ENCODE results near the gene PIK3CG. TPM values are rescaled to one million over a fixed set of nuclear protein-coding genes. Genes with fewer than 3 reads are reported as not detected.
A peak's percentile ranks its signal among the peaks of the same experiment; 100 is the strongest.

The PIK3CG gene
- total and polyA plus RNA-seq, 9 donors: 0.31 to 4.9 (median 2.3) TPM

DNA sequence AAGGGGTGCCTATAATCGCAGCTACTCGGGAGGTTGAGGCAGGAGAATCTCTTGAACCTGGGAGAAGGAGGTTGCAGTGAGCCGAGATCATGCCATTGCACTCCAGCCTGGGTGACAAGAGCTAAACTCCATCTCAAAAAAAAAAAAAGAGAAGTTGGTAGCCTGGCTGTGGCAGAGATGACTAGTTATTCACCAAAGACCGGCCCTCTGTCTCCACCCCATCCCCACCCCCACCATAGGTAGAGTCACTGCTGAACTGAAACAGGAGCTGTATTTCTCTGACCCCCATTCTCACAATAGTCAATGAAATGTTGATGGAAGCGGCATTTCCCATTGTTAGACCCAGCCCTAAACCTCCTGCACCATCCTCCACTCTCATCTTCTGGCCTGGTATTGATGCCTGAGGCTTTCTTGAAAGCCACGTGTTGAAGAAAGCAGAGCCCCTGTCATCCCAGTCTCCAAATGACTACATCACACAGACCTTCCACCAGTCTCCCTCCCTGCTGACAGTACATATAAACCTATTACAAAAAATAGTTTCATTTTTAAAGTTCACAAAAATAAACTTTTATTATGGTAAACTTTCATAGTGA is 9.4 kb upstream of the PIK3CG start:
- WGBS, 3 donors: 89 to 91% (median 90%) methylated on average over 6 of the region's 6 CpGs
- no peaks in the 10 kb centered on the region for H3K27me3 ChIP-seq
- H3K4me3 ChIP-seq: no peak overlapping the region
- H3K36me3 ChIP-seq: no peaks in the 10 kb centered on the region
- H3K9me3 ChIP-seq: no peaks in the 10 kb centered on the region
- intact Hi-C loops (cut with DNase I): no loop called here
- H3K27ac ChIP-seq: no peak overlapping the region
- DNase-seq: no peak
- no peaks in the 10 kb centered on the region for H3K4me1 ChIP-seq (ENCODE audit: insufficient read depth)
- no peak for TF ChIP-seq POLR2A (IDR thresholded peaks at IDR 0.05)
- TF ChIP-seq EP300 (IDR thresholded peaks at IDR 0.05): no peak
- no peak for TF ChIP-seq CTCF (IDR thresholded peaks at IDR 0.05)

GRCh38 chr7:106858618-106859532 is 6.2 kb upstream of the PIK3CG start:
- no peaks in the 10 kb centered on the region for H3K36me3 ChIP-seq
- no peaks in the 10 kb centered on the region for H3K27me3 ChIP-seq
- intact Hi-C loops (cut with DNase I): no loop called here
- TF ChIP-seq EP300 (IDR thresholded peaks at IDR 0.05): no peak
- TF ChIP-seq CTCF (IDR thresholded peaks at IDR 0.05): no peak
- TF ChIP-seq POLR2A (IDR thresholded peaks at IDR 0.05): no peak
- H3K4me1 ChIP-seq (ENCODE audit: insufficient read depth): no peaks in the 10 kb centered on the region
- no peak overlapping the region for H3K4me3 ChIP-seq
- H3K27ac ChIP-seq: no peak overlapping the region
- DNase-seq: peak in 2 of 5 donors; percentile 24 to 32
- 81 to 84% (median 84%) methylated on average over 10 of the region's 10 CpGs for WGBS, 3 donors
- no peaks in the 10 kb centered on the region for H3K9me3 ChIP-seq

DNA sequence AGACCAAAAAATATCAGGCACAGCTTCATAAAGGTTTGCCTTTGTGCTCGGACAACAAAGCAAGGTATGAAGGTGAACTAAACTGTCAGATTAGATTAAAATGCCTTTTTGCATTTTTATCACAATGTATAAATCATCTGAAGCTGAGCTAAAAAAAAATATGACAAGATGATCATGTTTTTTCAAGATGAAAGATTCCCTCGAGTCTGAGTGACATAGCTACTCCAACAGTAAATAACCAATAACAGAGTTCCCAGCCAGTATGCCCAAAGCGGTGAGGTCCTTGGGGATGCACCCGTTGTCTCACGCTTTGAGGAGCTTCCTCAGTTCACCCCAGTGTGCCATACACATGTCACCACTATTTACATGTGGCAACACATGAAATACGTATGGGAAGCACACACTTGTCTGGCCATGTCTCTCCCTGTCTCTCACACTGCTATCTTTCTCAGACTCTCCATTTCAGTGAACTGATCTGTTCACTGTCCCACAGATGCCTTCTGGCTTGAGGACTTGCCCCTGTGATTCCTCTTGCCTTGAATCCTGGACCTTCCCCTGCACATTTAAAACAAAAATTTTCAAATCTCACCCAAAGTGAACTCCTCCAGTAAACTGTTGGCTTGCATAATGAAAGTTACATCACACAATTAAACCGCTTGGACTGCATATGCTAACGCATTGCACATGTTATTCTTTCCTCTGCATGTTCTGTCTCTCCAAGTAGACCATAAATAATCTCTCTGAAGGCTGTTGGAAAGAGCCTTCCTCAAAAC is 2.6 kb upstream of the PIK3CG start:
- no peak overlapping the region for H3K27ac ChIP-seq
- TF ChIP-seq EP300 (IDR thresholded peaks at IDR 0.05) (no peak), CTCF (IDR thresholded peaks at IDR 0.05) (no peak), POLR2A (IDR thresholded peaks at IDR 0.05) (no peak)
- no peaks in the 10 kb centered on the region for H3K36me3 ChIP-seq
- no peak overlapping the region for H3K4me3 ChIP-seq
- intact Hi-C loops (cut with DNase I): no loop called here
- H3K27me3 ChIP-seq: no peaks in the 10 kb centered on the region
- WGBS, 3 donors: 57 to 65% (median 61%) methylated on average over 8 of the region's 8 CpGs
- no peaks in the 10 kb centered on the region for H3K4me1 ChIP-seq (ENCODE audit: insufficient read depth)
- no peak for DNase-seq
- H3K9me3 ChIP-seq: no peaks in the 10 kb centered on the region

GRCh38 chr7:106863274-106863997 is 1.6 kb upstream of the PIK3CG start:
- Histone ChIP-seq H3K27ac (no peak overlapping the region), H3K27me3 (no peaks in the 10 kb centered on the region), H3K36me3 (no peaks in the 10 kb centered on the region), H3K4me1 (ENCODE audit: insufficient read depth) (no peaks in the 10 kb centered on the region), H3K9me3 (no peaks in the 10 kb centered on the region), H3K4me3 (no peak overlapping the region)
- WGBS, 3 donors: 48 to 54% (median 53%) methylated on average over 3 of the region's 3 CpGs
- DNase-seq: no peak
- intact Hi-C loops (cut with DNase I): no loop called here
- TF ChIP-seq CTCF (IDR thresholded peaks at IDR 0.05): no peak
- TF ChIP-seq POLR2A (IDR thresholded peaks at IDR 0.05): no peak
- no peak for TF ChIP-seq EP300 (IDR thresholded peaks at IDR 0.05)
